ENCODE results near the gene SKI. TPM values are rescaled to one million over a fixed set of nuclear protein-coding genes. Genes with fewer than 3 reads are reported as not detected.
A peak's percentile ranks its signal among the peaks of the same experiment; 100 is the strongest.

Gene SKI
- total RNA-seq, 1 experiment from 2014 or later = 89.5 TPM

- Histone ChIP-seq H4K20me1 (ENCODE audit: control insufficient read depth, insufficient read depth, insufficient read length) (no peaks in the 10 kb centered on the region), H2AFZ (ENCODE audit: low read length) (no peak overlapping the region), H2BK12ac (ENCODE audit: insufficient read length, low read depth, low read length) (peak overlapping the region; percentile 96), H4K8ac (replicated peaks; ENCODE audit: insufficient read length, low read depth, low read length) (no peak overlapping the region), H4K91ac (ENCODE audit: insufficient read length, low read depth, low read length) (peak overlapping the region; percentile 96), H2AK5ac (ENCODE audit: insufficient read length, low read length) (no peak overlapping the region), H2BK20ac (ENCODE audit: low read depth, low read length, poor library complexity, severe bottlenecking) (no peak overlapping the region), H2BK120ac (ENCODE audit: low read depth, low read length, poor library complexity, severe bottlenecking) (no peak overlapping the region), H3K4ac (ENCODE audit: low read depth, low read length) (peak overlapping the region; percentile 90; the same call in 1 of the 2 replicates), H3K23ac (ENCODE audit: insufficient read length, low read depth, low read length) (no peak overlapping the region), H3K18ac (ENCODE audit: insufficient read length, low read depth, low read length) (peak overlapping the region; percentile 80), H2BK5ac (ENCODE audit: insufficient read length, low read length) (no peak overlapping the region), H3K4me2 (ENCODE audit: insufficient read depth, insufficient read length, low read length) (no peak overlapping the region), H3K9ac (ENCODE audit: extremely low read depth, insufficient read length, low read length) (no peak overlapping the region), H3K4me1 (ENCODE audit: insufficient read depth, low read length) (no peaks in the 10 kb centered on the region; the same call in 1 of the 2 replicates), H4K5ac (ENCODE audit: insufficient read length, low read depth, low read length) (no peak overlapping the region), H3K14ac (ENCODE audit: insufficient read depth, low read length) (peak overlapping the region; percentile 58), H3K79me2 (ENCODE audit: insufficient read depth, low read length) (no peaks in the 10 kb centered on the region), H2BK15ac (ENCODE audit: low read depth, low read length) (no peak overlapping the region; the same call in 1 of the 2 replicates), H3T11ph (ENCODE audit: low read length) (no peak overlapping the region), H3K79me1 (ENCODE audit: insufficient read depth, low read depth, low read length, poor library complexity, severe bottlenecking) (no peaks in the 10 kb centered on the region), H3K23me2 (ENCODE audit: insufficient read length, low read depth, low read length, poor library complexity, severe bottlenecking) (no peaks in the 10 kb centered on the region), H3K56ac (ENCODE audit: insufficient read length, low read depth, low read length) (no peak overlapping the region), H3K9me3 (ENCODE audit: control insufficient read depth, low read depth, low read length) (no peaks in the 10 kb centered on the region), H3K27me3 (ENCODE audit: insufficient read depth, low read length) (no peaks in the 10 kb centered on the region), H3K27ac (ENCODE audit: insufficient read length, low read depth, low read length) (no peak overlapping the region)
- no peaks in the 10 kb centered on the region; a peak in 1 of 7 replicates for H3K36me3 Mint-ChIP-seq (ENCODE audit: insufficient read depth in 1 of 3, low read depth in 3 of 3)
- no peak overlapping the region for H3K4me3 Mint-ChIP-seq
- H3K27me3 Mint-ChIP-seq (ENCODE audit: low read depth) = peaks cover 6% of the 10 kb centered on the region
- no peak for DNase-seq
- H3K4me1 Mint-ChIP-seq = peaks cover 4 to 14% of the 10 kb centered on the region in 2 experiments
- peak overlapping the region in 1 of 3 experiments; percentile 27; a peak in 1 of 7 replicates for H3K27ac Mint-ChIP-seq
- no peak for TF ChIP-seq CTCF (conservative IDR thresholded peaks at IDR 0.05)
- no CpG with 5 or more reads among the region's 41 CpGs for WGBS (ENCODE audit: extremely low coverage, insufficient read length, low lambda C conversion rate)
- 0 out of 5 replicates have a peak, but pooled peaks cover 0 to 2% of the 10 kb centered on the region in 2 experiments for H3K9me3 Mint-ChIP-seq
These were observed 92.9 kb downstream of the SKI start for GRCh38 chr1:2320760-2321667.
